Right hindlimb (tissue), 1 donor: ENCODE data around the gene ZNHIT3.
"Not testable (repeated sequence)": the region's sequence is repeated elsewhere in the genome, so short reads cannot be mapped to it uniquely, and the experiment has no call there.

Source experiments
- DNase-seq: peaks from one replicate; pipeline ENCODE4 v3.0.0-alpha.2; 2018

The ZNHIT3 gene

GRCh38 chr17:36486204-36487194 is at the start of gene ZNHIT3:
Gene ZNHIT3 (plus strand): TSS chr17:36486681. CDS start chr17:36486700, 19 bp downstream.
- DNase-seq, result peak; percentile 95

GRCh38 chr17:36441792-36442191 is 44.7 kb upstream of the ZNHIT3 start:
- DNase-seq, result not testable (repeated sequence)

GRCh38 chr17:36443777-36444176 is 42.7 kb upstream of the ZNHIT3 start:
- DNase-seq, result no peak

- not testable (repeated sequence) for DNase-seq
These were observed 36.5 kb upstream of the ZNHIT3 start for GRCh38 chr17:36449997-36450396.

- DNase-seq, result not testable (repeated sequence)
These were observed 33.6 kb upstream of the ZNHIT3 start for GRCh38 chr17:36452888-36453287.

GRCh38 chr17:36457701-36458100 is 28.8 kb upstream of the ZNHIT3 start:
- DNase-seq, result not testable (repeated sequence)

- DNase-seq, result no peak
These were observed 27.4 kb upstream of the ZNHIT3 start for GRCh38 chr17:36459045-36459444.

GRCh38 chr17:36459601-36460000 is 26.9 kb upstream of the ZNHIT3 start:
- DNase-seq, result no peak

- no peak for DNase-seq
These were observed 26.1 kb upstream of the ZNHIT3 start for GRCh38 chr17:36460265-36460937.

GRCh38 chr17:36461330-36462110 is 25.0 kb upstream of the ZNHIT3 start:
- DNase-seq, result no peak

- peak; percentile 85 for DNase-seq
These were observed 22.3 kb upstream of the ZNHIT3 start for GRCh38 chr17:36463916-36464764.

GRCh38 chr17:36464765-36465088 is 21.8 kb upstream of the ZNHIT3 start:
- DNase-seq, result no peak

GRCh38 chr17:36468903-36469635 is 17.4 kb upstream of the ZNHIT3 start:
- no peak for DNase-seq

GRCh38 chr17:36469733-36470132 is 16.7 kb upstream of the ZNHIT3 start:
- no peak for DNase-seq

GRCh38 chr17:36470499-36470898 is 16.0 kb upstream of the ZNHIT3 start:
- DNase-seq, result no peak

GRCh38 chr17:36474571-36474970 is 11.9 kb upstream of the ZNHIT3 start:
- DNase-seq, result no peak

GRCh38 chr17:36475346-36475970 is 11.0 kb upstream of the ZNHIT3 start:
- no peak for DNase-seq

GRCh38 chr17:36481829-36482228 is 4.7 kb upstream of the ZNHIT3 start:
- no peak for DNase-seq

- DNase-seq, result peak; percentile 85
These were observed 3.6 kb upstream of the ZNHIT3 start for GRCh38 chr17:36482611-36483504.

GRCh38 chr17:36484021-36484420 is 2.5 kb upstream of the ZNHIT3 start:
- not testable (repeated sequence) for DNase-seq
